WTC11 (cell line): ENCODE results near the gene WDR83. TPM values are rescaled to one million over a fixed set of nuclear protein-coding genes. Genes with fewer than 3 reads are reported as not detected.

Experiments used
- ATAC-seq: fragments of 200-7000 bp; cut with Tn5 transposase; 2 replicates; pipeline ENCODE4 v1.10.0; 2021; ENCODE audit warnings: mild to moderate bottlenecking, moderate library complexity
- CTCF ChIA-PET: fragments of 300-600 bp; sonication (Branson Sonifier 250); formaldehyde crosslinking; loops from one replicate; lab custom pipeline; 2021; ENCODE audit warnings: antibody characterized with exemption; lab: Charles Lee
- POLR2A ChIA-PET: fragments of 350-600 bp; sonication (Branson Sonifier 250); formaldehyde crosslinking; loops from one replicate; lab custom pipeline; 2021; ENCODE audit warnings: antibody characterized with exemption; lab: Charles Lee
- DNase-seq: peaks from one replicate; pipeline ENCODE4 v3.0.0; 2021; ENCODE audit warnings: low spot score
- H3K27ac Mint-ChIP-seq: 2 replicates; pipeline ENCODE4 v1.8.0; 2021; ENCODE audit warnings: mixed read lengths
- H3K27me3 Mint-ChIP-seq: 2 replicates; pipeline ENCODE4 v1.8.0; 2021; ENCODE audit warnings: low read depth, mild to moderate bottlenecking, moderate library complexity, mixed read lengths
- H3K36me3 Mint-ChIP-seq: 2 replicates; pipeline ENCODE4 v1.8.0; 2021; ENCODE audit warnings: mixed read lengths
- H3K4me1 Mint-ChIP-seq: 2 replicates; pipeline ENCODE4 v1.8.0; 2022; ENCODE audit warnings: mixed read lengths
- H3K4me3 Mint-ChIP-seq: 2 replicates; pipeline ENCODE4 v1.8.0; 2021; ENCODE audit warnings: mild to moderate bottlenecking, moderate library complexity, mixed read lengths
- H3K9me3 Mint-ChIP-seq: 2 replicates; pipeline ENCODE4 v1.8.0; 2021; ENCODE audit warnings: mixed read lengths
- ELF4 ChIP-seq: sonication (generic); formaldehyde crosslinking; IDR thresholded peaks from 2 replicates; pipeline ENCODE4 v1.8.1; 2022; ENCODE audit warnings: low read depth, mild to moderate bottlenecking, moderate library complexity, missing genetic modification reagents
- EMX1 ChIP-seq: fragments of 250-450 bp; sonication (Bioruptor Pico); IDR thresholded peaks from 2 replicates; pipeline ENCODE4 v1.8.0; 2021; ENCODE audit warnings: mild to moderate bottlenecking
- ESRRA ChIP-seq: sonication (generic); formaldehyde crosslinking; IDR thresholded peaks from 2 replicates; pipeline ENCODE4 v1.8.1; 2022; ENCODE audit warnings: mild to moderate bottlenecking, missing genetic modification reagents, borderline replicate concordance
- JUN ChIP-seq: sonication (generic); formaldehyde crosslinking; IDR thresholded peaks from 2 replicates; pipeline ENCODE4 v1.8.0; 2023; ENCODE audit warnings: mild to moderate bottlenecking, missing genetic modification reagents
- MXD4 ChIP-seq: fragments of 250-450 bp; sonication (Bioruptor Pico); IDR thresholded peaks from 2 replicates; pipeline ENCODE4 v1.8.0; 2021; ENCODE audit warnings: mild to moderate bottlenecking, moderate library complexity, borderline replicate concordance
- NFATC4 ChIP-seq: fragments of 250-450 bp; sonication (Bioruptor Pico); IDR thresholded peaks from 2 replicates; pipeline ENCODE4 v1.9.0; 2021; ENCODE audit warnings: mild to moderate bottlenecking
- NR3C1 ChIP-seq: sonication (generic); formaldehyde crosslinking; conservative IDR thresholded peaks from 2 replicates; pipeline ENCODE4 v1.8.1; 2023; ENCODE audit warnings: low read depth, mild to moderate bottlenecking, missing genetic modification reagents
- TP53 ChIP-seq: sonication (generic); formaldehyde crosslinking; IDR thresholded peaks from 2 replicates; pipeline ENCODE4 v1.8.1; 2023; ENCODE audit warnings: mild to moderate bottlenecking, missing genetic modification reagents
- ZNF396 ChIP-seq: fragments of 250-450 bp; sonication (Bioruptor Pico); IDR thresholded peaks from 2 replicates; pipeline ENCODE4 v1.8.0; 2021; ENCODE audit warnings: mild to moderate bottlenecking, moderate library complexity, borderline replicate concordance
- ZNF423 ChIP-seq: fragments of 250-450 bp; sonication (Bioruptor Pico); IDR thresholded peaks from 2 replicates; pipeline ENCODE4 v2.1.2; 2022; ENCODE audit warnings: mild to moderate bottlenecking, moderate library complexity
- total RNA-seq: library from RNA; stranded (reverse); gene quantifications from 3 replicates; pipeline ENCODE4 v1.2.3, GENCODE V29; 2021
- TF ChIP-seq, protein P1 (sequence below): sonication (generic); formaldehyde crosslinking; IDR thresholded peaks from 2 replicates; pipeline ENCODE4 v1.8.1; 2022; ENCODE audit warnings: low read depth, mild to moderate bottlenecking, moderate library complexity, missing genetic modification reagents, borderline replicate concordance
- TF ChIP-seq, protein P2 (sequence below): sonication (generic); formaldehyde crosslinking; IDR thresholded peaks from 2 replicates; pipeline ENCODE4 v1.8.1; 2023; ENCODE audit warnings: mild to moderate bottlenecking, missing genetic modification reagents, borderline replicate concordance
- TF ChIP-seq, protein P3 (sequence below): sonication (generic); formaldehyde crosslinking; IDR thresholded peaks from 2 replicates; pipeline ENCODE4 v1.8.1; 2023; ENCODE audit warnings: mild to moderate bottlenecking, missing genetic modification reagents
- TF ChIP-seq, protein P4 (sequence below): sonication (generic); formaldehyde crosslinking; IDR thresholded peaks from 2 replicates; pipeline ENCODE4 v1.8.0; 2022; ENCODE audit warnings: missing genetic modification reagents

The WDR83 gene
- total RNA-seq, 1 experiment from 2014 or later = 21.8 TPM

DNA sequence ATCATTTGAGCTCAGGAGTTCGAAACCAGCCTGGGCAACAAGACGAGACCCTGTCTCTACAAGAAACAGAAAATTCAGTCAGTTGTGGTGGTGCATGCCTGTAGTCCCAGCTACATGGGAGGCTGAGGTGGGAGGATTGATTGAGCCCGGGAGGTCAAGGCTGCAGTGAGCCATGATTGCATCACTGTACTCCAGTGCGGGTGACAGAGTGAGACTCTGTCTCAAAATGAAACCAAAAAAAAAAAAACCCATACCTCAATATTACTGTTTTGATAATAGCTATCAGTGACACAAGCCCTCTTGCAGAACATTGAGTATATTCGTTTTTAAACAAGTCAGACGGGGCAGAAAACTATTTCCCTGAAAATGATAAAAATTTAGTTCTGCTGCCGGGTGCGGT is 39.6 kb upstream of the WDR83 start:
- POLR2A ChIA-PET = no interaction called here
- H3K9me3 Mint-ChIP-seq = peaks cover 31% of the 10 kb centered on the region

DNA sequence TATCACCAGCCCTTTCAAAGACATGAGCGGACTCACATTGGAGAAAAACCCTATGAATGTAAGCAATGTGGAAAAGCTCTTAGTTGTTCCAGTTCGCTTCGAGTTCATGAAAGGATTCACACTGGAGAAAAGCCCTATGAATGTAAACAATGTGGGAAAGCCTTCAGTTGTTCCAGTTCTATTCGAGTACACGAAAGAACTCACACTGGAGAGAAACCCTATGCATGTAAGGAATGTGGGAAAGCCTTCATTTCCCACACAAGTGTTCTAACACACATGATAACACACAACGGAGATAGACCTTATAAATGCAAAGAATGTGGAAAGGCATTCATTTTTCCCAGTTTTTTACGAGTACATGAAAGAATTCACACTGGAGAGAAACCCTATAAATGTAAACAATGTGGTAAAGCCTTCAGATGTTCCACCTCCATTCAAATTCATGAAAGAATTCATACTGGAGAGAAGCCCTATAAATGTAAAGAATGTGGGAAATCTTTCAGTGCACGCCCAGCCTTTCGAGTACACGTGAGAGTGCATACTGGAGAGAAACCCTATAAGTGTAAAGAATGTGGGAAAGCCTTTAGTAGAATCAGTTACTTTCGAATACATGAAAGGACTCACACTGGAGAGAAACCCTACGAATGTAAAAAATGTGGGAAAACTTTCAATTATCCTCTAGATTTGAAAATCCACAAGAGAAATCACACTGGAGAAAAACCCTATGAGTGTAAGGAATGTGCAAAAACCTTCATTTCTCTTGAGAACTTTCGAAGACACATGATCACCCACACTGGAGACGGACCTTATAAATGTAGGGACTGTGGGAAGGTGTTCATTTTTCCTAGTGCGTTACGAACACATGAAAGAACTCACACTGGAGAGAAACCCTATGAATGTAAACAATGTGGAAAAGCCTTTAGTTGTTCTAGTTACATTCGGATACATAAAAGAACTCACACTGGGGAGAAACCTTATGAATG is 38.3 kb upstream of the WDR83 start:
- no peaks in the 10 kb centered on the region for H3K4me1 Mint-ChIP-seq
- peaks cover 72% of the 10 kb centered on the region for H3K36me3 Mint-ChIP-seq
- H3K27me3 Mint-ChIP-seq = no peaks in the 10 kb centered on the region; the same call in 1 of the 2 replicates
- no peak for DNase-seq
- H3K27ac Mint-ChIP-seq = no peak overlapping the region
- TF ChIP-seq ELF4 = no peak
- no peak for TF ChIP-seq JUN (CRISPR knock-in tag)
- TF ChIP-seq NFATC4 (CRISPR knock-in tag) = no peak
- TF ChIP-seq TP53 (CRISPR knock-in tag) = no peak
- TF ChIP-seq ZNF423 (CRISPR knock-in tag) = no peak
- TF ChIP-seq, protein P1, sequence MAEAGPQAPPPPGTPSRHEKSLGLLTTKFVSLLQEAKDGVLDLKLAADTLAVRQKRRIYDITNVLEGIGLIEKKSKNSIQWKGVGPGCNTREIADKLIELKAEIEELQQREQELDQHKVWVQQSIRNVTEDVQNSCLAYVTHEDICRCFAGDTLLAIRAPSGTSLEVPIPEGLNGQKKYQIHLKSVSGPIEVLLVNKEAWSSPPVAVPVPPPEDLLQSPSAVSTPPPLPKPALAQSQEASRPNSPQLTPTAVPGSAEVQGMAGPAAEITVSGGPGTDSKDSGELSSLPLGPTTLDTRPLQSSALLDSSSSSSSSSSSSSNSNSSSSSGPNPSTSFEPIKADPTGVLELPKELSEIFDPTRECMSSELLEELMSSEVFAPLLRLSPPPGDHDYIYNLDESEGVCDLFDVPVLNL (CRISPR knock-in tag) = no peak
- TF ChIP-seq, protein P2, sequence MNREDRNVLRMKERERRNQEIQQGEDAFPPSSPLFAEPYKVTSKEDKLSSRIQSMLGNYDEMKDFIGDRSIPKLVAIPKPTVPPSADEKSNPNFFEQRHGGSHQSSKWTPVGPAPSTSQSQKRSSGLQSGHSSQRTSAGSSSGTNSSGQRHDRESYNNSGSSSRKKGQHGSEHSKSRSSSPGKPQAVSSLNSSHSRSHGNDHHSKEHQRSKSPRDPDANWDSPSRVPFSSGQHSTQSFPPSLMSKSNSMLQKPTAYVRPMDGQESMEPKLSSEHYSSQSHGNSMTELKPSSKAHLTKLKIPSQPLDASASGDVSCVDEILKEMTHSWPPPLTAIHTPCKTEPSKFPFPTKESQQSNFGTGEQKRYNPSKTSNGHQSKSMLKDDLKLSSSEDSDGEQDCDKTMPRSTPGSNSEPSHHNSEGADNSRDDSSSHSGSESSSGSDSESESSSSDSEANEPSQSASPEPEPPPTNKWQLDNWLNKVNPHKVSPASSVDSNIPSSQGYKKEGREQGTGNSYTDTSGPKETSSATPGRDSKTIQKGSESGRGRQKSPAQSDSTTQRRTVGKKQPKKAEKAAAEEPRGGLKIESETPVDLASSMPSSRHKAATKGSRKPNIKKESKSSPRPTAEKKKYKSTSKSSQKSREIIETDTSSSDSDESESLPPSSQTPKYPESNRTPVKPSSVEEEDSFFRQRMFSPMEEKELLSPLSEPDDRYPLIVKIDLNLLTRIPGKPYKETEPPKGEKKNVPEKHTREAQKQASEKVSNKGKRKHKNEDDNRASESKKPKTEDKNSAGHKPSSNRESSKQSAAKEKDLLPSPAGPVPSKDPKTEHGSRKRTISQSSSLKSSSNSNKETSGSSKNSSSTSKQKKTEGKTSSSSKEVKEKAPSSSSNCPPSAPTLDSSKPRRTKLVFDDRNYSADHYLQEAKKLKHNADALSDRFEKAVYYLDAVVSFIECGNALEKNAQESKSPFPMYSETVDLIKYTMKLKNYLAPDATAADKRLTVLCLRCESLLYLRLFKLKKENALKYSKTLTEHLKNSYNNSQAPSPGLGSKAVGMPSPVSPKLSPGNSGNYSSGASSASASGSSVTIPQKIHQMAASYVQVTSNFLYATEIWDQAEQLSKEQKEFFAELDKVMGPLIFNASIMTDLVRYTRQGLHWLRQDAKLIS (CRISPR knock-in tag) = no peak
- no peak for TF ChIP-seq EMX1 (CRISPR knock-in tag)
- TF ChIP-seq ESRRA (CRISPR knock-in tag) = no peak
- no peak for TF ChIP-seq ZNF396 (CRISPR knock-in tag)
- no peak for TF ChIP-seq NR3C1 (CRISPR knock-in tag)
- no peak for TF ChIP-seq MXD4 (CRISPR knock-in tag)
- no peak overlapping the region for H3K4me3 Mint-ChIP-seq
- ChIA-PET POLR2A (no interaction called here), CTCF (interaction anchor here (1.0 kb wide), 1 partner anchor 19 kb away, joined by 4 read pairs; no protein-coding TSS in a partner anchor)
- peaks cover 31% of the 10 kb centered on the region for H3K9me3 Mint-ChIP-seq
- no peak for ATAC-seq

More for the DNA sequence above, 39.6 kb upstream of the WDR83 start:
- CTCF ChIA-PET = no interaction called here
- H3K27ac Mint-ChIP-seq = no peak overlapping the region
- no peaks in the 10 kb centered on the region for H3K4me1 Mint-ChIP-seq
- H3K4me3 Mint-ChIP-seq = no peak overlapping the region
- ATAC-seq = no peak
- TF ChIP-seq, protein P3, sequence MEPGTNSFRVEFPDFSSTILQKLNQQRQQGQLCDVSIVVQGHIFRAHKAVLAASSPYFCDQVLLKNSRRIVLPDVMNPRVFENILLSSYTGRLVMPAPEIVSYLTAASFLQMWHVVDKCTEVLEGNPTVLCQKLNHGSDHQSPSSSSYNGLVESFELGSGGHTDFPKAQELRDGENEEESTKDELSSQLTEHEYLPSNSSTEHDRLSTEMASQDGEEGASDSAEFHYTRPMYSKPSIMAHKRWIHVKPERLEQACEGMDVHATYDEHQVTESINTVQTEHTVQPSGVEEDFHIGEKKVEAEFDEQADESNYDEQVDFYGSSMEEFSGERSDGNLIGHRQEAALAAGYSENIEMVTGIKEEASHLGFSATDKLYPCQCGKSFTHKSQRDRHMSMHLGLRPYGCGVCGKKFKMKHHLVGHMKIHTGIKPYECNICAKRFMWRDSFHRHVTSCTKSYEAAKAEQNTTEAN (CRISPR knock-in tag) = no peak
- TF ChIP-seq, protein P4, sequence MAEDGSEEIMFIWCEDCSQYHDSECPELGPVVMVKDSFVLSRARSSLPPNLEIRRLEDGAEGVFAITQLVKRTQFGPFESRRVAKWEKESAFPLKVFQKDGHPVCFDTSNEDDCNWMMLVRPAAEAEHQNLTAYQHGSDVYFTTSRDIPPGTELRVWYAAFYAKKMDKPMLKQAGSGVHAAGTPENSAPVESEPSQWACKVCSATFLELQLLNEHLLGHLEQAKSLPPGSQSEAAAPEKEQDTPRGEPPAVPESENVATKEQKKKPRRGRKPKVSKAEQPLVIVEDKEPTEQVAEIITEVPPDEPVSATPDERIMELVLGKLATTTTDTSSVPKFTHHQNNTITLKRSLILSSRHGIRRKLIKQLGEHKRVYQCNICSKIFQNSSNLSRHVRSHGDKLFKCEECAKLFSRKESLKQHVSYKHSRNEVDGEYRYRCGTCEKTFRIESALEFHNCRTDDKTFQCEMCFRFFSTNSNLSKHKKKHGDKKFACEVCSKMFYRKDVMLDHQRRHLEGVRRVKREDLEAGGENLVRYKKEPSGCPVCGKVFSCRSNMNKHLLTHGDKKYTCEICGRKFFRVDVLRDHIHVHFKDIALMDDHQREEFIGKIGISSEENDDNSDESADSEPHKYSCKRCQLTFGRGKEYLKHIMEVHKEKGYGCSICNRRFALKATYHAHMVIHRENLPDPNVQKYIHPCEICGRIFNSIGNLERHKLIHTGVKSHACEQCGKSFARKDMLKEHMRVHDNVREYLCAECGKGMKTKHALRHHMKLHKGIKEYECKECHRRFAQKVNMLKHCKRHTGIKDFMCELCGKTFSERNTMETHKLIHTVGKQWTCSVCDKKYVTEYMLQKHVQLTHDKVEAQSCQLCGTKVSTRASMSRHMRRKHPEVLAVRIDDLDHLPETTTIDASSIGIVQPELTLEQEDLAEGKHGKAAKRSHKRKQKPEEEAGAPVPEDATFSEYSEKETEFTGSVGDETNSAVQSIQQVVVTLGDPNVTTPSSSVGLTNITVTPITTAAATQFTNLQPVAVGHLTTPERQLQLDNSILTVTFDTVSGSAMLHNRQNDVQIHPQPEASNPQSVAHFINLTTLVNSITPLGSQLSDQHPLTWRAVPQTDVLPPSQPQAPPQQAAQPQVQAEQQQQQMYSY = no peak
- H3K36me3 Mint-ChIP-seq = peaks cover 75% of the 10 kb centered on the region
- H3K27me3 Mint-ChIP-seq = no peaks in the 10 kb centered on the region; the same call in 1 of the 2 replicates
- DNase-seq = no peak
